ENCODE data around the gene PRRX1.

PRRX1 gene

GRCh38 chr1:170721621-170722020 is 57.7 kb downstream of the PRRX1 start:
- no peak for TF ChIP-seq EZH2phosphoT487 (IDR thresholded peaks at IDR 0.05; ENCODE audit: low read depth)
- no peaks in the 10 kb centered on the region for H3K36me3 ChIP-seq (replicated peaks; ENCODE audit: low read depth, low read length)
- H2AFZ ChIP-seq (ENCODE audit: low read depth, low read length): no peak overlapping the region
- no peaks in the 10 kb centered on the region for H3K4me1 ChIP-seq (ENCODE audit: low read length)
- no peaks in the 10 kb centered on the region for H3K79me2 ChIP-seq (ENCODE audit: low read length)
- no peaks in the 10 kb centered on the region for H3K27me3 ChIP-seq (ENCODE audit: low read depth, low read length)
- no peak overlapping the region for H3K4me3 ChIP-seq (ENCODE audit: low read length)
- no peak overlapping the region for H3K27ac ChIP-seq (ENCODE audit: low read length)
- no peaks in the 10 kb centered on the region for H3K9me3 ChIP-seq (ENCODE audit: insufficient read depth, low read length)
- no peak overlapping the region for H3K4me2 ChIP-seq (ENCODE audit: low read length)
- no peaks in the 10 kb centered on the region for H4K20me1 ChIP-seq (ENCODE audit: insufficient read depth, low read length)
- H3K9ac ChIP-seq (ENCODE audit: low read length): no peak overlapping the region

- no peak overlapping the region for H3K4me3 ChIP-seq (ENCODE audit: low read length)
- no peak overlapping the region for H3K27ac ChIP-seq (ENCODE audit: low read length)
- TF ChIP-seq, protein P1, sequence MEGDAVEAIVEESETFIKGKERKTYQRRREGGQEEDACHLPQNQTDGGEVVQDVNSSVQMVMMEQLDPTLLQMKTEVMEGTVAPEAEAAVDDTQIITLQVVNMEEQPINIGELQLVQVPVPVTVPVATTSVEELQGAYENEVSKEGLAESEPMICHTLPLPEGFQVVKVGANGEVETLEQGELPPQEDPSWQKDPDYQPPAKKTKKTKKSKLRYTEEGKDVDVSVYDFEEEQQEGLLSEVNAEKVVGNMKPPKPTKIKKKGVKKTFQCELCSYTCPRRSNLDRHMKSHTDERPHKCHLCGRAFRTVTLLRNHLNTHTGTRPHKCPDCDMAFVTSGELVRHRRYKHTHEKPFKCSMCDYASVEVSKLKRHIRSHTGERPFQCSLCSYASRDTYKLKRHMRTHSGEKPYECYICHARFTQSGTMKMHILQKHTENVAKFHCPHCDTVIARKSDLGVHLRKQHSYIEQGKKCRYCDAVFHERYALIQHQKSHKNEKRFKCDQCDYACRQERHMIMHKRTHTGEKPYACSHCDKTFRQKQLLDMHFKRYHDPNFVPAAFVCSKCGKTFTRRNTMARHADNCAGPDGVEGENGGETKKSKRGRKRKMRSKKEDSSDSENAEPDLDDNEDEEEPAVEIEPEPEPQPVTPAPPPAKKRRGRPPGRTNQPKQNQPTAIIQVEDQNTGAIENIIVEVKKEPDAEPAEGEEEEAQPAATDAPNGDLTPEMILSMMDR (IDR thresholded peaks at IDR 0.05; ENCODE audit: low read depth, low read length): no peak
- TF ChIP-seq EZH2phosphoT487 (IDR thresholded peaks at IDR 0.05; ENCODE audit: low read depth): no peak
- H3K4me2 ChIP-seq (ENCODE audit: low read length): no peak overlapping the region
- no peaks in the 10 kb centered on the region for H4K20me1 ChIP-seq (ENCODE audit: insufficient read depth, low read length)
- H3K9ac ChIP-seq (ENCODE audit: low read length): no peak overlapping the region
- H2AFZ ChIP-seq (ENCODE audit: low read depth, low read length): no peak overlapping the region
- no peaks in the 10 kb centered on the region for H3K36me3 ChIP-seq (replicated peaks; ENCODE audit: low read depth, low read length)
- H3K27me3 ChIP-seq (ENCODE audit: low read depth, low read length): no peaks in the 10 kb centered on the region
- no peaks in the 10 kb centered on the region for H3K79me2 ChIP-seq (ENCODE audit: low read length)
- H3K9me3 ChIP-seq (ENCODE audit: insufficient read depth, low read length): no peaks in the 10 kb centered on the region
- no peaks in the 10 kb centered on the region for H3K4me1 ChIP-seq (ENCODE audit: low read length)
Observed at GRCh38 chr1:170723518-170723917, 59.6 kb downstream of the PRRX1 start.

DNA sequence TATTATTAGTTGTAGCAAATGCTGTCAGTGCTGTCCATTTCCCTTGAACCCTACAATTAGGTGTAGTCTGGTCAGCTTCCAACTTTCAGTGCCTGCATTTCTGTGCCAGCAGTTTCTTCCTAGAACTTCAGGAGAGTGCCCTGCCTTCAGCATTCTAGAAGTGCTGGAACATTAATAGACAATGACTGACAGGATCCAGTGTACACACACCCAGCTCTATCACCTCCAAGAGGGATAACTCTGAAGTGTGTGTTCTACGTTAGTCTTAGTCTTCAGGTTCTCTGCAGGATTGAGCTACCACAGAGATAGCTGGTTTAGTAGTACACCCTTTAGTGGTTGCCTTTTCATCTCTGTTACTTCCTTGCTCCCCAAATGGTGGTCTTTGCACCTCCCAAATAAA is 61.4 kb downstream of the PRRX1 start:
- no peaks in the 10 kb centered on the region for H3K27me3 ChIP-seq (ENCODE audit: low read depth, low read length)
- H3K27ac ChIP-seq (ENCODE audit: low read length): no peak overlapping the region
- no peak overlapping the region for H3K9ac ChIP-seq (ENCODE audit: low read length)
- no peaks in the 10 kb centered on the region for H3K79me2 ChIP-seq (ENCODE audit: low read length)
- H3K4me1 ChIP-seq (ENCODE audit: low read length): no peaks in the 10 kb centered on the region
- no peaks in the 10 kb centered on the region for H3K9me3 ChIP-seq (ENCODE audit: insufficient read depth, low read length)
- H4K20me1 ChIP-seq (ENCODE audit: insufficient read depth, low read length): no peaks in the 10 kb centered on the region
- H3K4me2 ChIP-seq (ENCODE audit: low read length): no peak overlapping the region
- no peak overlapping the region for H3K4me3 ChIP-seq (ENCODE audit: low read length)
- no peak for TF ChIP-seq EZH2phosphoT487 (IDR thresholded peaks at IDR 0.05; ENCODE audit: low read depth)
- TF ChIP-seq, protein P1 (IDR thresholded peaks at IDR 0.05; ENCODE audit: low read depth, low read length): no peak
- no peaks in the 10 kb centered on the region for H3K36me3 ChIP-seq (replicated peaks; ENCODE audit: low read depth, low read length)
- H2AFZ ChIP-seq (ENCODE audit: low read depth, low read length): no peak overlapping the region

DNA sequence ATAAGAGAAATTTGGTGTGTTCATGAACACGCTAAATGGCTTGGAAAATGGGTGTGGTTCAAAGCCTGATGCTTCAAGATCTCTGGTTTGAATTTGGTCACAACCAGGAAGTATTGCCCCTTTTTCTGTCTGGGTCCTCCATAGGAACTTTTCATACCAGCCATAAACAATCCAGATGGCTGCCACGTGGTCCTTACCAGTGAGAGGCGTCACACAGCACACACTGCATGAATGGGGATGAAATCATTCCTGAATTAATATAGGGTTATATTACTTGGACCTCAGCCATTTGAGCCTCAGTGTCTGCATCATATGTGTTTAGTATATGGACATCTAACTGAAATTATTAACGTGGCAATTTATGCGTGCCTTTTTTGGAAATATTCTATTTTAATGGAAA is 64.0 kb downstream of the PRRX1 start:
- no peaks in the 10 kb centered on the region for H3K9me3 ChIP-seq (ENCODE audit: insufficient read depth, low read length)
- H3K27ac ChIP-seq (ENCODE audit: low read length): no peak overlapping the region
- H3K4me3 ChIP-seq (ENCODE audit: low read length): no peak overlapping the region

More for the DNA sequence above, 64.0 kb downstream of the PRRX1 start:
- H4K20me1 ChIP-seq (ENCODE audit: insufficient read depth, low read length): no peaks in the 10 kb centered on the region
- no peak overlapping the region for H2AFZ ChIP-seq (ENCODE audit: low read depth, low read length)
- H3K27me3 ChIP-seq (ENCODE audit: low read depth, low read length): no peaks in the 10 kb centered on the region
- TF ChIP-seq, protein P1 (IDR thresholded peaks at IDR 0.05; ENCODE audit: low read depth, low read length): no peak
- TF ChIP-seq EZH2phosphoT487 (IDR thresholded peaks at IDR 0.05; ENCODE audit: low read depth): no peak
- no peak overlapping the region for H3K4me2 ChIP-seq (ENCODE audit: low read length)
- no peaks in the 10 kb centered on the region for H3K36me3 ChIP-seq (replicated peaks; ENCODE audit: low read depth, low read length)
- H3K9ac ChIP-seq (ENCODE audit: low read length): no peak overlapping the region
- H3K4me1 ChIP-seq (ENCODE audit: low read length): no peaks in the 10 kb centered on the region
- H3K79me2 ChIP-seq (ENCODE audit: low read length): no peaks in the 10 kb centered on the region

All from OCI-LY3 (cell line).